Dendritic cell treated with granulocyte-macrophage colony-stimulating factor and Interleukin-4, amounts not matched to agents 40 ng/mL and 50 ng/mL, for 4 days (primary cell): ENCODE measurements around the gene TGFBR3.

Experiments used
- H3K27ac Mint-ChIP-seq: one replicate; pipeline ENCODE4 v1.8.0; 2022; ENCODE audit warnings: mild to moderate bottlenecking, mixed read lengths
- H3K27me3 Mint-ChIP-seq: one replicate; pipeline ENCODE4 v1.8.0; 2022; ENCODE audit warnings: mild to moderate bottlenecking, mixed read lengths
- H3K36me3 Mint-ChIP-seq: one replicate; pipeline ENCODE4 v1.8.0; 2022; ENCODE audit warnings: low read depth, mixed read lengths
- H3K4me1 Mint-ChIP-seq: one replicate; pipeline ENCODE4 v1.8.0; 2022; ENCODE audit warnings: low read depth, mixed read lengths
- H3K4me3 Mint-ChIP-seq: one replicate; pipeline ENCODE4 v1.8.0; 2022; ENCODE audit warnings: mild to moderate bottlenecking, moderate library complexity, mixed read lengths
- H3K9me3 Mint-ChIP-seq: one replicate; pipeline ENCODE4 v1.8.0; 2022; ENCODE audit warnings: mixed read lengths
- intact Hi-C: fragments of 100-400 bp; cut with micrococcal nuclease; formaldehyde crosslinking; loops from one replicate; pipeline ENCODE4 v1.15.0; 2022

The TGFBR3 gene

DNA sequence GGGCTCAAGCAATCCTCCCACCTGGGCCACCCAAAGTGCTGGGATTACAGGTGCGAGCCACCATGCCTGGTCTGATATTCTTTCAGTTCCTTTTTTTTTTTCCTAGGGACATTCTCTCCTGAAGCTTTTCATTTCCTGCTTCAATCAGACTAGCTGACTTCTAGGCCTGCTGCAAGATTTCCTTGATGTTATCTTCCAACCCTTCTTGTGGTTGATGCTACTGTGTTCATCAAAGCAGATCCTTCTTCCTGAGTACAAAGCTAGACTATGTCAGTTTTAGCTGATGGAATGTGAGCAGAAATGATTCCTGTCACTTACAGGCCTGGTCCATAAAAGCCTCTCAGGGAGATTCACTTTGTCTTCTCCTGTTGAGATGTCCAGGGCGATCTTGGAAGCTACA lies 238.9 kb downstream of the TGFBR3 start:
- Mint-ChIP-seq H3K27me3 (peaks cover 14% of the 10 kb centered on the region), H3K4me3 (no peak overlapping the region), H3K36me3 (no peaks in the 10 kb centered on the region), H3K27ac (no peak overlapping the region), H3K4me1 (peaks cover 5% of the 10 kb centered on the region), H3K9me3 (no peaks in the 10 kb centered on the region)
- intact Hi-C loops: no loop called here

DNA sequence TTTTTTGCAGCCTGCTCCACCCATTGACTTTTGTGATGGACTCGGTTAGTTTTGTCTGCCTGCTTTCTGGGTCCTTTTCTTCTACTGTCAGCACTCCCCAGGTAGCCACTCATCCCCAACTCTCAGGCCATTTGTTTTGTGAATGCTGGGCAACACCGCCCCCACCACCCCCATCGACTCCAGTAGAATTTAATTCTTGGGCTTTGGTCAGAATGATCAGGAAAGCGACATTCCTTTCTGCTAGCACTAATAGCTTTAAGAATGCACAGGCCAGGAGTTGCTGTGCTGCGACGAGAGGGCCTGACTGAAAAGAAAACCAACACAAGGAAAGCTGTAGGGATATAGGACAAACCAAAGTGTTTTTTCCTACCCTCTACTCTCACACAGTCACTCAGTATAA lies 240.9 kb downstream of the TGFBR3 start:
- peaks cover 10% of the 10 kb centered on the region for H3K27me3 Mint-ChIP-seq
- no peak overlapping the region for H3K27ac Mint-ChIP-seq
- H3K4me1 Mint-ChIP-seq: no peaks in the 10 kb centered on the region
- no peaks in the 10 kb centered on the region for H3K36me3 Mint-ChIP-seq
- intact Hi-C loops: no loop called here
- H3K9me3 Mint-ChIP-seq: peaks cover 19% of the 10 kb centered on the region
- H3K4me3 Mint-ChIP-seq: no peak overlapping the region

DNA sequence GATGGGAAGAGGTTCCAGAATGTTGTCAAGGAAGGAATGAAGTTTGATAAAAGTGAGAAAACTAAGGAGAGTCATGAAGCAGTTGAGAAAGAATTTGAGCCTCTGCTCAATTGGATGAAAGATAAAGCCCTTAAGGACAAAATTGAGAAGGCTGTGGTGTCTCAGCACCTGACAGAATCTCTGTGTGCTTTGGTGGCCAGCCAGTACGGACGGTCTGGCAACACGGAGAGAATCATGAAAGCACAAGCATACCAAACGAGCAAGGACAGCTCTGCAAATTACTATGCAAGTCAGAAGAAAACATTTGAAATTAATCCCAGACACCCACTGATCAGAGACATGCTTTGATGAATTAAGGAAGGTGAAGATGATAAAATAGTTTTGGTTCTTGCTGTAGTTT lies 242.5 kb downstream of the TGFBR3 start:
- intact Hi-C loops: no loop called here
- H3K27me3 Mint-ChIP-seq: peaks cover 8% of the 10 kb centered on the region
- H3K27ac Mint-ChIP-seq: no peak overlapping the region
- no peak overlapping the region for H3K4me3 Mint-ChIP-seq
- no peaks in the 10 kb centered on the region for H3K4me1 Mint-ChIP-seq
- no peaks in the 10 kb centered on the region for H3K36me3 Mint-ChIP-seq
- peaks cover 25% of the 10 kb centered on the region for H3K9me3 Mint-ChIP-seq

DNA sequence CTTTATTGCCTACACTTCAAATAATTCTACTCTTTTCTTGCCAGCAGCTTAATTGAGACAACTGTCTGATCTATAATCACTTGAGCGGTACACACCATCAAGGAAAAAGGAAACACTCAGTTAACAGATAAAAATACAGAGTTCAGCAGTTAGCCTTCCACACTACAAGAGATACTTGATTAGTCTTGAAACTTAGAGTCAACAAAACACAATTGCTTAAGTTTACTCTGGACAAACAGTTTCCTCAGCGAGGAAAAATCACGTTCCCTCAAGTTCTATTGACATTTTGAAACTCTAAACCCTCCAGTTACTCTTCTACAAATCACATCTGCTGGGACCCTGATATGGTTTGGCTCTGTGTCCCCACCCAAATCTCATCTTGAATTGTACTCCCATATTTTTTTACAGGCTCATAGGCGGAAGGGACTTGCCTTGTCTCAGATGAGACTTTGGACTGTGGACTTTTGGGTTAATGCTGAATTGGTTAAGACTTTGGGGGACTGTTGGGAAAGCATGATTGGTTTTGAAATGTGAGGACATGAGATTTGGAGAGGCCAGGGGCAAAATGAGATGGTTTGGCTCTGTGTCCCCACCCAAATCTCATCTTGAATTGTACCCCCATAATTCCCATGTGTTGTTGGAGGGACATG lies 244.9 kb downstream of the TGFBR3 start:
- H3K4me3 Mint-ChIP-seq: no peak overlapping the region
- H3K27me3 Mint-ChIP-seq: peaks cover 8% of the 10 kb centered on the region
- H3K4me1 Mint-ChIP-seq: no peaks in the 10 kb centered on the region
- peaks cover 25% of the 10 kb centered on the region for H3K9me3 Mint-ChIP-seq
- intact Hi-C loops: no loop called here
- no peak overlapping the region for H3K27ac Mint-ChIP-seq
- no peaks in the 10 kb centered on the region for H3K36me3 Mint-ChIP-seq

DNA sequence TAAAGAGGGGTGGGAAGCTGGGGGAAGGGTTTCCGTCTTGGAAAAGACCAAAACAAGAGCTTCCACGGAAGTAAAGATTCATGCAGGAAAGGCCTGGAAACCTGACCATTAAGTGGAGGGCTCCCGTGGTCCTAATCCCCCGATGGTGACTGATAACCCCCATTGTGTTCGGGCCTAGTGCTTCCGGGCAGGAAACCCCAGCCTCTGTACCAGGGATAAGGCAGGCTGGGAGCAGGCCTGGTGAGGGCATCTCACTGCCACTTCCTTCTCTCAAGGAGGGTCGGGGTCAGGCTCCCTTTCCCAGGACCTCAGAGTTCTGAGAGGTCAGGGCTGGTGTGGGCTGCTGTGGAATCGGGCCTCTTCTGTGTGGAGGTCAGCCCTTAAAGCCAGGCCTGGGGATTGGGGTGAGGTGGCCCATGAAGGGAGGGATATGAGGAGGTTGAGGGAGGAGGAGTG lies 248.4 kb downstream of the TGFBR3 start:
- Mint-ChIP-seq H3K27ac (no peak overlapping the region), H3K4me1 (no peaks in the 10 kb centered on the region), H3K9me3 (peaks cover 25% of the 10 kb centered on the region), H3K36me3 (no peaks in the 10 kb centered on the region), H3K27me3 (no peaks in the 10 kb centered on the region), H3K4me3 (no peak overlapping the region)
- intact Hi-C loops: no loop called here

DNA sequence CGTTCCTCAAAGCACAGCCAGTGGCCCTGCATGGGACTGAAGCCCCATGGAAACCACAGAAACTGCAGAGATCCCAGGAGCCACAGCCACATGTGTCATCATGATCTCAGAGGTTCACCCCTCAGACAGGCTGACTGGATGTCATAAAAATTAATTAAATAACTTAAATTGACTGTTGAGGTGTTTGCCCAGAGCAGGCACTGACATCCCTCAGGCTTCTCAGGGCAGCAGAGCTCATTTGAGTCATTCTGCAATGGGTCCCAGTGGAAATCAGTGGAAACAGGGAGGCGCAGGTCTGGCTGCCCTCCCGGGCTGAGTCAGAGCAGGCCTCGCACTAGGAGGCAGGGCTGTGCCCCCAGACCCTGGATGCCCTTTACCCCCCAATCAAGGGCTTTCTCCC lies 250.2 kb downstream of the TGFBR3 start:
- H3K27me3 Mint-ChIP-seq: peaks cover 2% of the 10 kb centered on the region
- intact Hi-C loops: no loop called here
- H3K36me3 Mint-ChIP-seq: no peaks in the 10 kb centered on the region
- H3K4me3 Mint-ChIP-seq: no peak overlapping the region
- peaks cover 13% of the 10 kb centered on the region for H3K9me3 Mint-ChIP-seq
- no peak overlapping the region for H3K27ac Mint-ChIP-seq
- peaks cover 5% of the 10 kb centered on the region for H3K4me1 Mint-ChIP-seq

DNA sequence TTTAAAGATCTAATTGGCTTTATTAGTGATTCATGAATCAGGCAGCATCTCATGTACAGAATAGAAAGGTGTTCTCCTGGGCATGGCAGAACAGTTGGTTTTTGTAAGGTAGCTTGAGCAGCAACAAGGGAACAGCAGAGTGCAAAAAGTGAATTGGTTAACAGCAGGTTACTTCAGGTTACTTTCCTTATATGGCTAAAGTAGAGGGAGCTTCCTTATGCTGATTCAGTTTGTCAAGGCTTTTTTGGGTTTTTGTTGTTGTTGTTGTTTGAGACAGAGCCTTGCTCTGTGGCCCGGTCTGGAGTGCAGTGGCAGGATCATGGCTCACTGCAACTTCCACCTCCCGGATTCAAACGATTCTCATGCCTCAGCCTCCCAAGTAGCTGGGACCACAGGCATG lies 252.5 kb downstream of the TGFBR3 start:
- Mint-ChIP-seq H3K27me3 (peaks cover 2% of the 10 kb centered on the region), H3K36me3 (no peaks in the 10 kb centered on the region), H3K4me3 (no peak overlapping the region), H3K9me3 (no peaks in the 10 kb centered on the region), H3K4me1 (peaks cover 5% of the 10 kb centered on the region), H3K27ac (no peak overlapping the region)
- intact Hi-C loops: no loop called here

DNA sequence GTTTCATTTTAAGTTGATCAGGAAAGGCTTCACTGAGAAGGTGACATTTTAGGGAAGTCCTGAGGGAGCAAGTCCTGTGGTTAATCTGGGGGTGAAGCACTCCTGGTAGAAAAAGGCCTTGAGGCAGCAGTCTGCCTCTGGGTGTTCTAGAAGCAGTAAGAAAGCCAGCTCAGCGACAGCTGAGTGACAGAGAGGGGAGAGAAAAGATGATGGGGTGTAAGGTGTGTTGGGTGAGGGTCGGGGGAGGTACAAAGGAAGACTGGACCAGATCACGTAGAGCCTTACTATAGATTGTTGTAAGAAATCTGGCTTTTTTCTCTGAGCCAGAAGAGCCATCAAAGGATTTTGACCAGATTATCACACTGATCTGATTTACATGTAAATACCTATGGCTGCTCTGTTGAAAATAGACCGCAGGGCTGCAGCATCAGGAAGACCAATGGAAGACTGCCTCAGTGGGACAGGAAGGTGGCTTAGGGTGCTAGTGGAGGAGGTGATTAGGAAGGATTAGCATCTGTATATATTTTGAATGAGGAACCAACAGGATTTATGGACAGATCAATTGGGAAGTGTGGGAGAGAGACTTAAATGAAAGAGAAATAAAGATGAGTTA lies 254.1 kb downstream of the TGFBR3 start:
- Mint-ChIP-seq H3K27ac (no peak overlapping the region), H3K4me3 (no peak overlapping the region), H3K9me3 (no peaks in the 10 kb centered on the region), H3K27me3 (peaks cover 2% of the 10 kb centered on the region), H3K36me3 (no peaks in the 10 kb centered on the region), H3K4me1 (peaks cover 5% of the 10 kb centered on the region)
- intact Hi-C loops: no loop called here

DNA sequence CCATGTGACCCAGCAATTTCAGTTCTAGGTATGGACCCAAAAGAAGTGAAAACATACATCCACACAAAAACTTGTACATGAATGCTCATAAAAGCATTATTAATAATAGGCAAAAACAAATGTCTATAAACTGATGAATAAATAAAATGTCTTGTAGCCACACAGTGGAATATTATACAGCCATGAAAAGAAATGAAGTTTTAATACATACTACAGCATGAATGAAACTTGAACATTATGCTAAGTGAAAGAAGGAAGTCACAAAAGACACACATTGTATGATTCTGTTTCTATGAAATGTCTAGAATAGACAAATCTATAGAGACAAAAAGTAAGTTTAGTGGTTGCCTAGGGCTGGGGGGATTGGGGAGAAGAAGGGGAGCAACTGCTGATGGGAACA lies 255.1 kb downstream of the TGFBR3 start:
- H3K36me3 Mint-ChIP-seq: no peaks in the 10 kb centered on the region
- intact Hi-C loops: no loop called here
- H3K27me3 Mint-ChIP-seq: peaks cover 2% of the 10 kb centered on the region
- H3K9me3 Mint-ChIP-seq: no peaks in the 10 kb centered on the region
- no peak overlapping the region for H3K4me3 Mint-ChIP-seq
- H3K27ac Mint-ChIP-seq: no peak overlapping the region
- H3K4me1 Mint-ChIP-seq: peaks cover 5% of the 10 kb centered on the region
